HG03460 (cell line): ENCODE results near the gene ULBP1.
"Not testable (repeated sequence)": the region's sequence is repeated elsewhere in the genome, so short reads cannot be mapped to it uniquely, and the experiment has no call there.

Experiments used
- ATAC-seq: cut with Tn5 transposase; IDR thresholded peaks from one replicate; pipeline ENCODE4 v1.9.1; 2021; ENCODE audit not compliant: unreplicated experiment

The ULBP1 gene

DNA sequence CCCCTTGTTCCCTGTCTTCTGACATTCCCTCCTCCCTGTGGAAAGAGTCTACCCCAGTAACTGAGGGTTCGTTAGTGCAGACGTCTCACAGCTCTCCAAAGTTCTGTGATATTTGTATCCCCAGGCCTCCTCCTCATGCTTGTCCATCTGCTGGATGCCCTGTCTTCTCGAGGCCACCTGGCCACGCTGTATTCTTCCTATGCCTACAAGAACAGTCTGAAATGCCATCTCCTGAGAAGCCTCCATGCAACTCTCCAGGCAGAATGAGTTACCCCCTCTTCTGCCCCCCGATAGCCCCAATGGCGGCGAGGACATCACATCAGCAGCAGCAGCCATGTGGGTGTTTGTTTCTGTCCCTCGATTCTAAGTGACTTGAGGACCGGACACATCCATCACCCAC, 12.6 kb upstream of the ULBP1 start:
- ATAC-seq = no peak

DNA sequence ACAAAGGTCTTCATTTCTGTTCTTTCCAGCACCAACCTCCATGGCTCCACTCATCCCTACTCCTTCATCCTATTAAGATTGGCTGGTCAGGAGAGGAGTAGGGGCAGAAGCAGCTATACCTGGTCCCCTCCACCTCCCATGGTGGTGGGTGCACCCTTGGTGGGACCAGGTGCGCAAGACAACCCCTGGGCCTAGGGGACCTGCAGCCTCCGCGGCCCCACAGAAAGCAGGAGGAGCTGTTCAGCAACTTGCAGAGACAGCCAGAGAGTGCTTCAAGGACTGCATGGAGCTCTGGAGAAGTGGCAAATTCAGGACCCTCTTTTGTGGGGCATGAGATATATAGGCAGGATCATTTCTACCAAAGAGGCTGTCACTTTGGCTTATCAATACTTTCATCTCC, 12.1 kb upstream of the ULBP1 start:
- ATAC-seq = no peak

DNA sequence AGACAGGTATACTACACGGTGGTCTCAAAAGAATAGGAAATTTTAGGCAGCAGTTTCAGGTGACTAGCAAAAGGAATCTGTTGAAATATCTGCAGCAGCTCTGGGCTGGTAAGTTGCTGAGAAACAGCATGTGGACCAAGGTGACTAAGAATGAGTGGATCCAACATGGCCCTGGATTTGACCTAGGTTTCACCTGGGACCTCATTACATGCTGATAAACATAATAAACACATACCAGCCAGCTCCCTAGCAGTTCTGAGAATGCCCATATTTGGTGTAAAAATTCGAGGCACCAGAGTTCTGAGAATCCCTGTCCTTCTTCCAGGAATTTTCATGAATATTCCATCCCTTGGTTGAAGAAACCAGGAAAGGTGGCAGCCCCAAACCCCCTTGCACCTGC, 10.4 kb upstream of the ULBP1 start:
- ATAC-seq = not testable (repeated sequence)

DNA sequence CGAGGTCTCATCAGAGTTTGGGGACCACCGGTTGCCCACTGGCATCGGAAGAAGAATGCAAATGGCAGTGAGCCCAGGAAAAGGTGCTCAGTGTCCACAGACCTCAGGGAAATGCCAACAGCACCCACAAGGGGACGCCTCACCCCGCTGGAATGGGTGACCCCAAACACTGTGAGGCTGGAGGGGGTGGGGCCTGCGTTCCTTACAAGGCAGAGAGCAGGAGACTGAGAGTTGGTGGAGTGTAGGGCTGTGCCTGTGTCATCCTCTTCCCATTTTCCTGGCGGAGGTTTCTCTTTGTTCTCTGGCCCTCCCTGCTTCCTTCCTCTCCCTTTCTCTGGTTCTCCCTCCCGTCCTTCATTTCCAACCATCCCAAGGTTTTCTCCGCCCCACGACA, 9.8 kb upstream of the ULBP1 start:
- ATAC-seq = not testable (repeated sequence)

DNA sequence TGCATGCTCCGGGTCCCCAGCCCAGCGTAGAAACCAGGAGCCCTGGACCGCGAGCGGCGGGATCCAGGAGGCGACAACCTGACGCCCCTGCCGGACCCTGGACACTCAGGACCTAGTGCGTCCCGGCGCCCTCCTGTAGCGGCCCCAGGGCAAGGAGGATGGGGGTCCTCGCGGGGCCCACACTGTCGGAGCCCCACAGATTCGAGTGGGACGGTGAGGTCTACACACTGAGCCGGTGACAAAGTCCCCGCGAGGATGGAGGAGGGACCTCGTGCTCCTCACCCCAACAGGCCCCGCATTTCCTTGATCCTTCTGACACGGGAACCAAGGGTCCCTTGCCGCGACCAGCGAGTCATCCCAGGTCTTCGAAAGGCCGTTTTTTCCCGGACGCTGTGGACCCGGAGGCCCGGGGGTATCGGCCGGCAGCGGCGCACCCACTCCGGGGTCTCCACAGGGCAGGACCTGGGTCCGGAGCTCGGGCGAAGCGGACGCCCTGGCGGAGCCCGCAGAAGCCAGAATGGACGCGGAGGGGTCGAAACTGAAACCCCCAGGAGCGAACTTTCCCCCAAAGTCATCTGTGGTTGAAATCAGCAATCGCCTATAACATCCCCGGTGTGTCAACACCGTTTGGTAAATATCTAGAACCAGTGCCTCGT, 9.3 kb upstream of the ULBP1 start:
- ATAC-seq = not testable (repeated sequence)

DNA sequence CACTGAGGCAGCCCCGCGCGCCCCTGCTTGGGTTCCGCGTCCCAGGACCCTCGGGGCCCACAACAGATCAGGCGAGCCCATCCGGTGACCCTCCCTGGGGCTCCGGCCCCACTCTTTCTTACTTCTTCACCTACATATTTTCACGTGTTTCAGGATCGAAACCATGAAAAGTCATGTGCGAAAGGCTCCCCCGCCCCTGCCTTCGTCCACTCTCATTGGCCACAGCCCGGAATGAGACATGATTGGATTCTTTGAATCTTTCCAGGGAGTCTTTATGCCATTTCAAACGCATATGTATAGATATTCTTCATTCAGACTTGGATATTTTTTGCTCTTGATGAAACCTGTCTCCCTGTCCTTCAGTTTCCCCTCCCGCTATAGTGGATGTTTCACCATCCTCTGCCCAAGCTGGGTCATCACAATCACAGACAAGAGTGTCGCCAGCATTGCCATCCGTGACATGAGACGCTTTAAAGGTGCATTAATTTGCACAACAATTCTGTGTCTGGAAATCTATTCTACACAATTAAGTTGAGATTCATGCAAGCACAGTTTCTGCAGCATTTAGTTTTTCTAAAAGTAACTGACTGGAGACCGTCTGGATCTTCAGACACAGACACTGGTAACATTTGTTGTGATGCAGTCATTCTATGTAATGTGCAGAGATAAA, 8.6 kb upstream of the ULBP1 start:
- not testable (repeated sequence) for ATAC-seq

DNA sequence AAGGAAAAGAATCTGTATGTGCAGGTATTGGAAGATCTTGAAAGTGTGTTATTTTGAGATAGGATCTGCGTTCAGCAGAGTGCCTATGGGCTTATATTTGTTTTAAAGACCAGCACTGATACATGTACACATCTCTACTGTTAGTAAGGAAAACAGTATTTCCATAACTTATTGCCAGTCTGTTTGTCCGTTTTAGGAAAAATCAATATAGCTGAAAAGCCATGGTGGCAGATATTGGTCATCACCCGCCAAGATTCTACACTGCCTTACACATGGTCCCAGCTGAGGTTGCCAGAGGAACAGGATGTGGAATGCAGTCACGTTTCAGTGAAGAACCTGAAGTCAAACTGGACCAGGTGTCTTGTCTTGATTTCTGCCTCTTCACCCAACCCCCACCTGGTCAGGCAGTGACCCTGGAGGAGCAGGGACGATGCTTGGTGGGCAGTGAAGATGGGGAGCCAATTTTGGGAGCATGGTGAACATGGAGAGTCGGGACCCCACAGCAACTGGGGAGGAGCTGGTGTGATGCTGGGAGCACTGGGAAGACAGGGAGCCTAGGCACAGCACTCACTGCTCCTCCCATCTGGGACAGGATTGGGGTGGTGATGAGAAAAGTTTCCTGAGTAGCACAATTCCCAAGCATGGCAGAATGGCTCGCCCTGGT, 8.0 kb upstream of the ULBP1 start:
- ATAC-seq = not testable (repeated sequence)

DNA sequence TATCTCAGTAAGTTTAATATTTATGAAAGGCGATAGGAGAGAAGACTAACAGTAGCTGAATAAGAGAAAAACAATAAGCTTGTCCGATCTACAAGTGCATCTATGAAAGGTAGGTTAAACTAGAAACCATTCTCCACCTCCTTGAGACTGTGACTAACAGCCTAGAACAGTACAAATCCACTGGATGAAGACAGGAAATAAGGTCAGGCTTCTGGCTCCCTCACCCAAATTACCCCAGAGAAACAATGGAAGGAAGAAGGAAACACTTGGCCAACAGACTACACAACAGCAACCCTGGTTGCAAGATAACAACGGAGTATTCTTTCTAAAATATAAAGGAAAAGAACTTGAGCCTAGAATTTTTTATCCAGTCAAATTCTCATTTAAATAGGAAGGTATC, 5.6 kb upstream of the ULBP1 start:
- ATAC-seq = not testable (repeated sequence)

DNA sequence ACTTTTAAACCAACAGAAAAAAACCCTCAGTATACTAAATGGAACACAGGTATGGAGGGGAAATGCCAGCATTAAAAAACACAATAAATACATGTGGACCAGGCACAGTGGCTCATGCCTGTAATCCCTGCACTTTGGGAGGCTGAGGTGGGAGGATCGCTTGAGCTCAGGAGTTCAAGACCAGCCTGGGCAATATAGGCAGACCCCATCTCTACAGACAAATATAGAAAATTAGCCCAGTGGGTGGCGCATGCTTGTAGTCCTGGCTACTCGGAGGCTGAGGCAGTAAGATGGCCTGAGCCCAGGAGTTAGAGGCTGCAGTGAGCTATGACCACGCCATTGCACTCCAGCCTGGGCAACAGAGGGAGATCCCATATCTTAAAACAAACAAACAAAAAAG, 3.9 kb upstream of the ULBP1 start:
- not testable (repeated sequence) for ATAC-seq

DNA sequence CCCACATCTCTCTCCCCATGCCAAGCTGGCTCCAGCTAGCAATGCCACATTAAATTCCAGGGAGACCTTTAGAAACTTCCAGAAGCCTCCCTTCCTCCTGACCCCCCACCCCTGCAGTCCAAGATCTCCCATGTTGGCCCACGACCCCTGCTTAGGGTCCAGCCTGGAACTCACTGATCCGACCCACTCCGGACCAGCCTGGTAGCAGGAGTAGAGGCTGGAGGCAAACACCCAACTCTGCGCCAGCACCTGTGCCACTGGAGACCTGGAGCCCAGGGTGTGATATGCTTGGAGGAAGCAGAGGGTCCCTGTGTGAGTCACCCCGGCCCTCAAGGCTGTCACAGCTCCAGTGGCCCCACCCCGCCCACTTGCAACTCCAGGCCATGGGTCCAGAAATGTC, 3.3 kb upstream of the ULBP1 start:
- ATAC-seq = no peak

DNA sequence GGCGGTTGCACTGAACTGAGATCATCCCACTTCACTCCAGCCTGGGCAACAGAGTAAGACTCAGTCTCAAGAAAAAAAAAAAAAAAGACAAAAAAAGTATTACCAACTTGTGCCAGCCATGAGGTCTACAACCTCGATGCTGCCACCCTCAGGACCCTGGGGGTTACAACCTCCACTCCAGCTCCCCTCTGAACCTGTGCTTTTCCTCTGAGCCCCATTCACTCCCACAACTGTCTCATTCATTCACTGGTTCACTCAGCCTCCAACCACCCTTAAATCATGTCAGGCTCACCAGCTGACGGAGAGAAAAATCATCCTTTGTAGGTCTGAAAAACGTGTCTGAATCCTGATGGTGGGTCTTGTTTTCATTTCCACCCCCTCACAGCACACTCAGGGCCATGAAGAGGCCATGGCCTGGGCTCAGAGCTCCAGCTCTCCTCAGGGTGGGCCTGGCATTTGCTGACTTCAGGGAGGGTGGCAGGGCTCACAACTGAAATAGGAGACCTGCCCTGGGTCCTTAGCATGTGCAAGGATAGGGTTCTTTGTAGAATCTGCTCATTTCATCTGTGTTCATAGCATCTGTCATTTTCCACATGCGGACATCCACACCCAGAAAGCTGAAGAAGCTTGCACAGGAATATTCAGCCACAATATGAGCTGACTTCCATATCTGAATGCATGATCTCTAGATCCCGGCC, 1.9 kb upstream of the ULBP1 start:
- ATAC-seq = no peak

DNA sequence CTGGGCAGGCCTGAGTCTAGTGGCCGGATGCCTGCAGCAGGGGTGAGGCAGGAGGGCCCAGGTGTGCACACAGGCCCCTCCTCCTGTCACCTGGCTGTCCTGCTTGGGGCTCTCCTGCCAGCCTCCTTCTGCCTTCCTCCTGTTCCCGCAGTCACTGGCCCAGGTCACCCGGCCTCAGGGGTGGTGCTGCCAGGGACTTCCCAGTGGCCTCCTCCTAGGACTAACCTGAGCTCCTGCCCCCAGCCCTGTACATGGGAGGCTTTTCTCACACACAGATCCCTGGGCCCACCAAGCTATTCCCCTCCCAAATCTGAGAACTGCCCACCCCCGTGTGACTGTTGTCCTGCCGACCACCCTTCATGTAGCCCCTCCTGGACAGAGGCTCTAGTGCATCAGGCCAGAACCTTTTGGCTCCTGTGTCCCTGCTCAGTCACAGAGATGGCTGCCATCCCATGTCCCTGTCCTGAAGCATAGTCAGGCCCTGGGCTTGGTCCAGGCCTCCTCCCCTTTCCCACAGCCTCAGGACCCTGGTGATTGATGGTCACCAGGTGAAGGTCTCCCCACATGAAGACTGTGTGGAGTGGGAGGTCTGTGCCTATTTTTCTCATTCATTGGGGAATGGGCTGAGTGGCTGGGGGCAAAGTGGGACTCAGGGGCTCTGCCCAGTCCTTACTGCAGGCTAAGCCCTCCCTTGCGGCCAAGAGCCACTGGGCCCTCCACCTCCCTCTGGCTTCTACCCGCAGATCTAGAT, 1.1 kb upstream of the ULBP1 start:
- no peak for ATAC-seq

DNA sequence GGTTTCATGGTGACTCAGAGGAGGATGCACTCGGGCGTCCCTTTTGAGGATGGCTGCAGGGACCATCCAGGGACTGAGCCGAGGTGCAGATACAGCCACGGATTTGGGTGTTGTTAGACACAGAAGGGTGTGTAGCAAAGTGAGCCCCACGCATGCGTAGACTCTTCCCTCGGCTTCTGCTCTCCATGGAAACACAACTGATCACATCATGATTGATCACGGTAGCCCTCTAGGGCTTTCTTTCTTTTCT, 606 bp upstream of the ULBP1 start:
- ATAC-seq = no peak

DNA sequence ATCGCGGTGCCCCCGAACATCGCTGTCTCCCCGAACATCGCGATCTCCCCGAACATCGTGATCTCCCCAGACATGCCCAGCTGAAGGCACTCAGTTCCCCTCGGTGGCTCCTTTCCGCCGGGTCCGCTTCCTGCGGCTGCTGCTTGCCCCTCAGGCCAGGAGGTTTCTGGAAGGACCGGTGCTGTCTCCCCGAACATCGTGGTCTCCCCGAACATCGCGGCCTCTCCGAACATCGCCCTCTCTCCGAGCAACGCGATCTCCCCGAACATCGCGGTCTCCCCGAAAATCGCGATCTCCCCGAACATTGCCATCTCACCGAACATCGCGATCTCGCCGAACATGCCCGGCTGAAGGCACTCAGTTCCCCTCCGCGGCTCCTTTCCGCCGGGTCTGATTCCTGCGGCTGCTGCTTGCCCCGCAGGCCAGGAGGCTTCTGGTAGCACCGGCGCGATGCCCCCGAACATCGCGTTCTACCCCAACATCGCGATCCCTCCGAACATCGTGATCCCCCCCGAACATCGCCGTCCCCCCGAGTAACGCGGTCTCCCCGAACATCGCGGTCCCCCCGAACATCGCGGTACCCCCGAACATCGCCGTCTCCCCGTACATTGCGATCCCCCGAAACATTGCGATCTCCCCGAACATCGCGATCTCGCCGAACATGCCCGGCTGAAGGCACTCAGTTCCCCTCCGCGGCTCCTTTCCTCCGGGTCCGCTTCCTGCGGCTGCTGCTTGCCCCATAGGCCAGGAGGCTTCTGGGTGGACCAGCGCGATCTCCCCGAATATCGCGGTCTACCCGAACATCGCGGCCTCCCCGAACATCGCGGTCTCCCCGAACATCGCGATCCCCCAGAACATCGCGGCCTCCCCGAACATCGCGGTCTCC, 808 bp downstream of the ULBP1 start:
- ATAC-seq = no peak

DNA sequence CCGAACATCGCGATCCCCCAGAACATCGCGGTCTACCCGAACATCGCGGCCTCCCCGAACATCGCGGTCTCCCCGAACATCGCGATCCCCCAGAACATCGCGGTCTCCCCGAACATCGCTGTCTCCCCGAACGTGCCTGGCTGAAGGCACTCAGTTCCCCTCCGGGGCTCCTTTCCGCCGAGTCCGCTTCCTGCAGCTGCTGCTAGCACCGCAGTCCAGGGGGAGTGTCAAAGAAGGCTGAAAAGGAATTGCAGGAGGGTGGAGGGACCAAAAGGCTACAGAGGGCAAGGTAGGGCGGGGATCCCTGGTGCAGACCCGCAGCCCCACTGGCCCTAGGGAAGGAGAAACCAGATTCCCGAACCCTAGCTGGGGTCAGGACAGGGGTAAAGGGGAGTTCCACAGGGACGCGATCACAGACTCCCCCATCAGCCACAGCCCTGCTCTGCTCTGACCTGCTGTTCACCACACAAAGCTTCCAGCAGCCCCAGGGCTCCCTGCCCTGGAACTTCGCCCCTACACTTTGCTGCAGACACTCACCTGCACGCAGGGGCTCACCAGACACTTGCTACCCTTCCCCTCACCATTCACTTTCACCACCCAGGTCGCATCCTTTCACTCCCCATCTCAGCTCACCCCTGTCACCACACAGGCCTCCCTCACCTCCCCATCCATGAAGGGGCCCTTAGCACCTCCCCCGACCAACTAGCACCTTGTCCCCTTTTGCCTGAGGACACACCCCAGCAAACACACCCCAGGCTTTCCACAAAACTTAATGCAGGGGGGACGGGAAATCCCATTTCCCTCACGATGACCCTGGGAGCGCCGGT, 1.7 kb downstream of the ULBP1 start:
- no peak for ATAC-seq

DNA sequence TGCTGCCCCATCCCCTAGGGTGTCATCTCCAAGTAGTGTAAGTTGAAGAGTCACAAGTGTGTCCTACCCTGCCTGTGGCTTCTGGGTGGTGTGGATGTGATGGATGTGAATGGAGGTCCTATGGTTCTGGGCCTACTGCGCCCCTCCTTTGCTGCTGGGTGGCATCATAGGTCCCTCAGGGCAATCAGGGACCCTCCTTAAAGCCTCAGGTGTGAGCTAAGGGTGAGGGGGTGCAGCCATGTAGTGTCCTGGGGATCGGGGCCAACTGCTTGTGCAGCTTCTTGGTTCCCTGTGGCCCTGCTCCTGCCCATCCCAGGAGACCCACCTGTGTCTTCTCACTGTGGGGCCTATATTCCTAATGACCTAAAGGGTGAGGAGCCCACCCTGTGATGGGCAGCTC, 2.6 kb downstream of the ULBP1 start:
- ATAC-seq = not testable (repeated sequence)

DNA sequence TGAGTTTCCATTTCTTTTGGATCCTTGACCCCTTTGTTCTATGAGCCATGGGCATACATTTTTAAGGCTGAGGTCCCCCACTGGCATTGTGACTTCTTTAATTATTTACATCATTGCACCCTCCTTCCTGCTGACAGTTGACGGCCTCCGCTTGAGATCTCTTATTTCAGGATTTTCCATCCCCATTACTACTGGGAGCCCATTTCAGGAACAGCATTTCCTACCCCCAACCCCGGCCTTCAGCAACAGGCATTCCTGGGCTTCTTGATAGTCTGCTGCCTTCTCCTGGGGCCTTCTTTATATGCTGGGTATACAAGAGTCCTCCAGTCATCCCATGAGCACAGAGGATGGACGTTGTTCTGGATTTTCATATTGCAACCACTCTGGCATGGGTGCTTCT, 3.8 kb downstream of the ULBP1 start:
- no peak for ATAC-seq

DNA sequence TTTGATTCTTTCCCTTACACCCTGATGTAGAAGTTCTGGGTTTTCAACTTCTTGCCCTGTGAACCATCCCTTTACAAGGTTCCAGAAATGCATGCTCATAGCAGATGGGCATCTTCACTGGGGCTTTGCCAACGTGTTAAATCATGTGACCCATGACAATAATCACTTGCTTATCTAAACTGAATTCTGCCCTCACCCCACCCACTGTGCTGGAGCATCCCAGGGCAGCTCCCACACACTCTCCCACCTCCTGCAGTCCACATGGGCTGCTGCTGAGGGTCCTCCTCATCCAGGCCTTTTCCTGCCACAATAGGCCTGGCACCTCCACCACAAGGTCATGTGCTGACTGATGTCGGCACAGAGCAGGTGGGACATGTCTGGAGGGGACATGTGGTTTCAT, 4.3 kb downstream of the ULBP1 start:
- not testable (repeated sequence) for ATAC-seq

DNA sequence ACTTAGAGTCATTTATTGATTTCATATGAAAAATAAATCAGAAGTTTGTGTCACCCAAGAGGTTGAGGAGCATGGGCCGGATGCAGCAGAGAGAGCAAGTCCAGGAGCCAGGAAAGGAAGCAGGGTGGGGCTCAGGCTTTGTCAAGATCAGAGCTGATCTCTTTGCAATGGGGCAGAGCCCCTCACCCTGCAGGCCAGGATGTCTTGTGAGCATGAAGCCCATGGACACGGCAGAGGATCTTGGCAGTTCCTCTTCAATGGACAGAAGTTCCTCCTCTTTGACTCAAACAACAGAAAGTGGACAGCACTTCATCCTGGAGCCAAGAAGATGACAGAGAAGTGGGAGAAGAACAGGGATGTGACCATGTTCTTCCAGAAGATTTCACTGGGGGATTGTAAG, 5.2 kb downstream of the ULBP1 start:
- ATAC-seq = not testable (repeated sequence)

DNA sequence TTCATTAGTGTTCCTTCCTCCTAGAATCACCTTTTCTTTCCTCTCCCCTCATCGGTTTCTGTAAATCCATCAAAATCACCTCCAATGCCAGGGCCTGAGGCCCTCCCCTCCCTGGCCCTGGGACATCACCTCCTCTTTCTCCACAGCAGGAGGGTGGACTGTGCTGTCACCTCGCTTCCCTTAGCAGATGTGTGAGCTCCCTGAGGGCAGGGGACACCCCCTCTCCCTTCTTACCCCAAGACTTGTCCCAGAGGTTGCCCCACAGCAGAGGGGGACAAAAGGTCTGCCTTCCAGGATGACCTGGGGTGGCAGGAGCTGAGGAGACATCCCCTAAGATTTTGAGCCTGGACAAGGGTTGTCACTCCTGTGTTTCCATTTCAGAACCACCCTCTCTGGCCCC, 5.9 kb downstream of the ULBP1 start:
- no peak for ATAC-seq
